Brain pericyte (primary cell): Measurements from ENCODE around the gene SLC11A2.
A peak's percentile ranks its signal among the peaks of the same experiment; 100 is the strongest.

Experiments
- DNase-seq: peaks from one replicate; pipeline ENCODE4 v3.0.0-alpha.2; 2012; ENCODE audit warnings: low read depth, low spot score

SLC11A2 gene

DNA sequence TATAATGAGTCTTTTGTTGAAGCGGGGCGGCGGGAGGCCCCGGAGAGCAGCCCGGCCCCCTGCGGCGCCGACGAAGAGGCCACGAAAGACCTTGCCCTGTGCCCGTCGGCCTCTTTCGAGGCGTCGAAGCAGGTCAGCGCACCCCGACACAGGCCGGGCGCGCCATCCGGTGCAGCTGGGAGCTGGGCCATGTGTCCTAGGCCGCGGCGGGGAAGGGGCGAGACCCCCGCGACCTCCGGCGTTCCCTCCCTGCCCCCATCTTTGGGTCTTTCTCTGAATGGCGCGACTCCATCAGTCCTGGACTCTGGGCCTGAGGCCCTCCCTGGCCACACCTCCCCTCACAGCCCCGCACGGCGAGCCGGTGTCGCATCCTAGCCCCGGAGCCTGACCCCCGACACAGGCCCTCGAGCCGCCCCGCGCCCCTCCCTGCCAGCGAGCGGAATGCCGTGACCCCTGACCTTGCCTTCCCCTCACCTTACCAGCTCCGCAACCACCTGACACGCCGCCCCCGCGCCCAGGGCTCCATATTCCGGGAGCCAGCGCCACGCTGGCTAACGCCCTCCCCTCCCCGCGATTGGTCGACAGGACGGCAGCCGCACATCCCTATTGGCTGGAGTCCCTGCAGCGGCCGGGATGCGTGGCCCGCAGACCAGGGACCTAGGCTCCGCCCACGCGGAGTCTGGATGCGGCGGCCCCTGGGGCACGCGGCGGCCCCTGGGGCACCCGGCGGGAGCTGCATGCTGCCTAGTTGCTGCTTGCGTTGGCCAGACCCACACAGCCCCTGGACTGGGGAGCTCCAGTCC is at the start of gene SLC11A2:
Gene SLC11A2 (minus strand): TSS at position 549 of the 803 bp plus-strand sequence. CDS start 15,656 bp downstream, outside the sequence.
- peak; percentile 53 for DNase-seq

DNA sequence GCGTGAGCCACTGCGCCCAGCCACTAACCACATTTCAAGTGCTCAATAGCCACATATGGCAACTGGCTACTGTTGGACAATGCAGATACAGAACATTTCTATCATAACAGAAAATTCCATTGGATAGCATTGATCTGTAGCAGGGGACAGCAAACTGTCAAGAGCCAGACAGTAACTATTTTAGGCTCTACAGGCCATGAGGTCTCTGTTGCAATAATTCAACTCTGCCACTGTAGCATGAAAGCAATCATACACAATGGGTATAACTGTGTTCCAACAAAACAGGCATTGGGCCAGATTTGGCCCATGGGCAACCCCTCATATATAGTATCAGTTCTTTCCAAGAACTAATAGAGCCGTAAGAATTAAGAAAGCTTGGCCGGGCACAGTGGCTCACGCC is 49.2 kb upstream of the SLC11A2 start:
- DNase-seq = no peak

DNA sequence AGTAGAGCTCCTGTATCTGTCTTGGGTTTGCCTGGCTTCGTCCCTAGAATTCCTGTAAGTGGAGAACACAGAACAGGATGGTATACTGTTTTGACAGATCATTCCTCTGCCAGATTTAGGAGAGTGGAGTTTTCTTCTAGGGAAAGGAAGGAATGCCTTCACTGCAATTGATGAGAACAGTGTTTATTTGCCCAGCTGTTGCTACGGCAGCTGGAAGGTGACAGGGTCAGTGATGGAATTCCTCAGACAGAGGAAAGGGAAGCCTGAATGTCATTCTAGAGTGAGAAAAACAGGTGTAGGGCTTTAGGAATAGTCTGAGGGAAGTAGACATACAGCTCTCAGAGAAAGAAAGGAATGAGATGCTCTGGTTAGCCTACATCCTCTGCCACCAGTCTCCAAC is 45.5 kb upstream of the SLC11A2 start:
- DNase-seq = no peak

DNA sequence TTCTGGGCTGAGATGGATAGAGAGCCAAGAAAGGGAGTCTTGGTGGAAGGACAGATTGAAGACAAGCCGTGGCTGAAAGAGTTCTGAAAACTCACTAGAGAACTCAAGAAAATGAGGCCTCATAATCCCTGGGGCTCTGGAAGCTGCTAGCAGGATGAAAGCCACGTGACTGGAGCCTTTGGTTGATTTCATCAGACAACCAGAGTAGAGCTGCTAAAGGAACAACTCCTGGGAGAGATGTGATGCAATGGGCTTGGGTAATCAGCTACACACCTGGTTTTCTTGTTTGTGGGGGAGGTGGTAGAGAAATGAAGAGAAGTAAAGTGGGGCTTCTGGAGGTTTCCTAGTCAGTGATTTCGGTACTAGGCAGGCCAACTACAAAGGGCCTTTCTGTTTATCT is 43.8 kb upstream of the SLC11A2 start:
- DNase-seq = no peak

DNA sequence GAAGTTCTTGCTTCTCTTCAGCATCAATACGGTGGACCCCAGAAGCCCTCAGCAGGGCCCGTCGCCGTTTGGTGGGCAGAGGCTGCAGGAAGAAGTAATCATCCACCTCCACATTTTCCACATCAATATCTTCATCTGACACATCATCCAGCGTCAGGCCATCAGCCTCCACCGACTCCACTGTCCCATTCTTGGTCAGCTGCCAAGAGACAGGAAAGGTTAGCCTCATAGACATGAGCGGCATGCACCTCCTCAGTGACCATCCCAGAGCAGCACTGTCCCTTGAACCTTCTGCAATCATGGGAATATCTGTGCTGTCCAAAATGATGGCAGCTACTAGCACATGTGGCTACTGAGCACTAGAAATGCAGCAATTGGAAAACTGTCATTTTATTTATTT is 41.6 kb upstream of the SLC11A2 start:
- DNase-seq = no peak

DNA sequence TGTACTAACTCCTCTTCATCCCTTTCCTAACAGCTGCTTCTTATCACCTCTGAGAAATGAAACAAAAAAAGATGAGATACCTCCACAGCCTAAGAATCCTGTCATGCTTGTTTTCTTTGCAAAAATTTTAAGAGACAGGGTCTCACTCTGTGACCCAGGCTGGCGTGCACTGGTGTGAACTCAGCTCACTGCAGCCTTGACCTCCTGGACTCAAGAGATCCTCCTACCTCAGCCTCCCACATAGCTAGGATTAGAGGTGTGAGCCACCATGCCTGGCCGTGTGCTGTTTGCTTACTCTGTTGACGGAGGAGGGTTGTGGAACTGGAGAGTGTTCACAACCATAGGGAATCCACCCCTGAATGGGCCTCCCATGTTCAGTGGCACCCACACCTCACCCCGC is 41.0 kb upstream of the SLC11A2 start:
- no peak for DNase-seq

DNA sequence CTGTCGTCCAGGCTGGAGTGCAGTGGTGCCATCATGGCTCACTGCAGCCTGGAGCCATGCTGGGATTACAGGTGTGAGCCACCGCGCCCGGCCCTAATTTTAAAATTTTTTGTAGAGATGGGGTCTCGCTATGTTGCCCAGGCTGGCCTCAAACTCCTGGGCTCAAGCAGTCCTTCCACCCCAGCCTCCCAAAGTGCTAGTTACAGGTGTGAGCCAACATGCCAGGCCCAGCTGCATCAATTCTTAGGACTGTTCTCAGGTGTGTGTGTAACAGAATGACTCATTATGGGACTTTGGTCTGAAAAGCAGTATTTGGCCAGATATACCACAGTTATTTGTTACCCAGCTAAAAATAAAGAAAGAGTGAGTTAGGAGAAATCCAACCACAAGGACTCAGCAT is 39.3 kb upstream of the SLC11A2 start:
- no peak for DNase-seq

DNA sequence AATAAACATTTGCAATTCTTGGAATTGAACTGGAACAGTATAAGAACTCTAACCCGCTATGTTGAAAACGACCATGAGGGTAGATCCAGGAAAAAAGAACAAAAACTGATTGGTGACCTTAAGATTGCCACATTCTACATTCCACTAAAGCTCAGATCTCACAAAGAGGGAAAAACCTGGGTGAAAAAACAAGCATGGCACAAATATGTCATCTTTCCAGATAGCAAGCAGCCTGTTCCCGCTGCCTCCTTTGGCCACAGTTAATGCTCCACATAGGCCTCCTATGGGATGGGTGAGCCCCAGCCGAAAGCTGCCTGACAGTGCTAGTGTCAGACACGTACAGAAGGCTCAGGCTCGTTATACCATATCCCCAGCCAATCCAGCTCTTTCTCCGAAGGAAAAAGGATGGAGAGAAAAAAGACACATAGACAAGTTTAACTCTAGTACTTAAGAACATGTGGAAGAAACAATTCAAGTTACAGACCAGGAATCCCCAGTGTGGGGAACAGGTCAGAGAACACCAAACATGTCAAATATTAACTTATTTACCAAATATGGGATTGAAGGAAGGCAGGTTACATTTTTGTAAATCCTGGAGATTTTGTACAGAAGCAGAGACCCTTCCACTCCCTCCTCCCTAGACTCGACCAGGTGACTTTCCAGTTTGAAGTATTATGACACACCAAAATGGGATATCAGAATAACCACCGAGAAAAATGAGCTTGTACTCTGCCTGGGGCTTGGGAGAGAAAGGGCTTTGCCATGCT is 36.6 kb upstream of the SLC11A2 start:
- no peak for DNase-seq

DNA sequence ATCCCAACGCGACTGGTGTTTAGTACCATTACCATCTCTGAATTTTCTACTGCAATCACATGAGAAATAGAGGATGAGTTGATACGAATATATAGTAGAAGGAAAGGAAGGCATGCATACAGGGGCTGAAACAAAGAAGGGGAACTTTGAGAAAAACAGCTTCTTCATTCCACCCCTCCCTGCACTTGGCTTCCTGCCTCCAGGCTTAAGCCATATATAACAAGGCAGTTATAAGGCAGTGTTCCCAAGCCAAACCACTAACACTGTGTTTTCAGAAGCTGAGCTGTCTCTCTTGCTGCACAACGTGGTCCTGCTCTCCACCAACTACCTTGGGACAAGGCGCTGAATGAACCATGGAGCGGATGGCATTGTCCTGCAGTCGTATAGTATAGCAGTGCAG is 32.9 kb upstream of the SLC11A2 start:
- no peak for DNase-seq

DNA sequence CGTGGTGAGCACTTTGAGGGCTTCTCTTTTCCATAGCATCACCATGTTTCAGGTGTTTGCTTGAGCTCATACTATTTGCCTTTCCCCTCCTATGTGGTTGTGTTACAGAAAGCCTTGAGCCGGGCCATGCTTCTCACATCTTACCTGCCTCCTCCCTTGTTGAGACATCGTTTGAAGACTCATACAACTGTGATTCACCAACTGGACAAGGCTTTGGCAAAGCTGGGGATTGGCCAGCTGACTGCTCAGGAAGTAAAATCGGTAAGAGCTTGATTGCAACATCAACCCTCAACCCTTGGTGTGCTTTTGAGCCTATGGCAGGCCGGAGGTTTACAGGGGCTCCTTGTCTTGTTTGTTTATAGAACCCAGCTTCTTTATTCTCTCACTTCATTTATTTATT is 30.1 kb upstream of the SLC11A2 start:
- no peak for DNase-seq

DNA sequence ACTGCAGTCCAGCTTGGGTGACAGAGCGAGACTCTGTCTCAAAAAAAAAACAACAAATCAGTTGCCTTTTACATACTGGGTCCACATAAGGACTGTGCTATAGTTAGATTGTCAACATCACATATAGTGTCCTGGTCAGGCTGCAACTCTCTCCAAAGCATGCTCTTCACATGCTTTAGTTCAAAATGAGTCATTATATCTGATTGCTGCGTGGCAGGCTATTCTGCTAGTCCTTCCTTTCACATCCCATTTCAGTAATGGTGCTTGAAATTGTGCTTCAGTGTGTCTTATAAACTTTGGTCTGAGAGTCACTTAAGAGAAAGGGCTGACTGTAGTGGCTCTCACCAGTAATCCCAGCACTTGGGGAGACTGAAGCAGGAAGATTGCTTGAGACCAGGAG is 28.9 kb upstream of the SLC11A2 start:
- DNase-seq = no peak

DNA sequence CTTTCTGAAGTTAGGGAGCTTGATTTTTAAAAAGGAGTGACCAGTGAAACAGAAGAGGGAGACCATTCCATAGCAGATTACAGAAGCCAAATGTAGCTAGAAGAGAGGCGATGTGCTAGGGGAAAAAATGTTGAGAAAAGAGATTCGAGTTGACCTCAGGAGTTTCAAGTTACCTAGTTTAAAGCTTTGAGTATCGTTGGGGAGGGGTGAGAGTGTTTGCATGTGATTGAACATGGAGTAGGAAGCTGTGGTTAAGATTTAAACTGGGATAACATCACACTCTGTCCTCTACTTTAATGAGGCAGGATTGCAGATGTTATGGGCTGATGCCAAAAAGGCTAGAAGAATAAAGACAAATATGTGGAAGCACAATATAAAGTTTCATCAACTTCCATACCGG is 25.6 kb upstream of the SLC11A2 start:
- no peak for DNase-seq

DNA sequence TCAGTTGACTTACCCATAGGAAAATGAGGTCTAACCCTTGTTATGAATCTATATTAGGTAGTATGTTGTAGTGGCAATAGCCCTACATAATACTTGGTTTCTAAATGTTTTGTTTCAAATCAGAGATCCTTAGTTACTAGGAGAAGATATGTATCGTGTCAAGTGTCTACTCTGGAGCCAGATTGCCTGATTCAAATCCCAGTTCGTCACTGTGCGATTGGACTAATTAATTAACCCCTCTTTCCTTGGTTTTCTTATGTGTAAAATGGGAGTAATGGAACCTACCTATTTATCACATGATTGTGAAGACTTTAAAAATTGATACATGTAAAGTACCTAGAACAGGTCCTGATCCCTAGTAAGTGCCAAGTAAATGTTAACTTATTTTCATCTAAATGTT is 23.3 kb upstream of the SLC11A2 start:
- DNase-seq = no peak

DNA sequence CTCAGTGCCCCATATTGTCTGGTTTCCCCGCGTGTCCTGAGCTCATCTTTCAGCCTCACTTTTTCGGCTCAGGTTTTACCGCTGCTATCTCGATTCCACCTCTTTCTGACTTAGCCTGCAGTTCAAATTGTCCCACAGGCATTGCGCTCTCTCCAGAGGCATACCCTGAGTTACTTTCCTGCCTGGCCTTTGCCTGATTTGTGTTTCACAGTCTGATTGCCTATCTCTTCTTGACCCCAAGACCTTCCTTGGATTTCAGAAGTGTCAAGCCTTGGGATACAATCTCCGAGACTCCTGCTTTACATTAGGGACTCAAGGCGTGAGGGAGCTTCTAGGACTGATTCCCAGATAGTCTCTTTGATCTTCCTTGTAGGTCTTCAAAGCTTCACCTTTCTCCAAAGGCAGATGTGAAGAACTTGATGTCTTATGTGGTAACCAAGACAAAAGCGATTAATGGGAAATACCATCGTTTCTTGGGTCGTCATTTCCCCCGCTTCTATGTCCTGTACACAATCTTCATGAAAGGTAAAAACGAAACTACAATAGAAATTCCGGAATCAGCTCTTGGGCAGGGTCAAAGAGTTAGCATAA is 22.6 kb upstream of the SLC11A2 start:
- DNase-seq = no peak

DNA sequence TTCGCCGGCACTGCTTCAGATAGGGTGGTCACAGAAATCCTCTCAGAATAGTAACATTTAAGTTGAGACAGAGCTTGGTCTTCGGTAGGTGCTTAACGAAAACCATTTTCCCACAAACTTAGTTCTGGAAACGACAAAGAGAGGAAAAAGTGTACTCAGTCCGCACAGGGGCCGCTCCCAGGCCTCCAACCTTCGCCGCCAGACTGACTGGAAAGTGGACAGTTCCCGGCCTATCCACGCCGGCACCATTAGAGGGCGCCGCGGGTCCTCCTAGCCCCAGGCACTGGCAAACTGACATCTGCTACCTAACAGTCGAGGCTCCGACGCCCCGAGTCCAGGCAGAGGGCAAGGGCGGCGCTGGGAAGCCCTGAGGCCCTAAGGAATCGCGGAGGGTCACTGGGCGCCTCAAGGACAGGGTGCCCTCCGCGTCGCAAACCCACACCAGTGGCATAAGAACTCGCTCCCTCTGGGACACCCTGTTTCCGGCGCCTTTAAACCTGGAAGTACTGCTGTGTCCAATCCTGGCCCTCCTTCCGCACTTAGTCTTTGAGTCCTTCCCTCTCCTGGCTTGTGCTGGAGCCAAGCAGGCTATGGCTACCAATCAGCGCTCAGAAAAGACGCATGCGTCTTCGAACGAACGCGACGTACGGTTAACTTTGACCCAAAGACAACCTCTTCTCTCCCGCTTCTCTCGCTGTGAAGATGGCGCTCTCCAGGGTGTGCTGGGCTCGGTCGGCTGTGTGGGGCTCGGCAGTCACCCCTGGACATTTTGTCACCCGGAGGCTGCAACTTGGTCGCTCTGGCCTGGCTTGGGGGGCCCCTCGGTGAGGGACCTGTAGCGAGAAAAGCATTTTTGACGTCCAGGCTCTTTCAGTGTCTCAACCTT is 21.7 kb upstream of the SLC11A2 start, which contains the start of gene LETMD1:
Gene LETMD1 (plus strand): TSS at position 673 of the 886 bp plus-strand sequence. CDS start 30 bp downstream, at position 703.
- peak; percentile 94 for DNase-seq

DNA sequence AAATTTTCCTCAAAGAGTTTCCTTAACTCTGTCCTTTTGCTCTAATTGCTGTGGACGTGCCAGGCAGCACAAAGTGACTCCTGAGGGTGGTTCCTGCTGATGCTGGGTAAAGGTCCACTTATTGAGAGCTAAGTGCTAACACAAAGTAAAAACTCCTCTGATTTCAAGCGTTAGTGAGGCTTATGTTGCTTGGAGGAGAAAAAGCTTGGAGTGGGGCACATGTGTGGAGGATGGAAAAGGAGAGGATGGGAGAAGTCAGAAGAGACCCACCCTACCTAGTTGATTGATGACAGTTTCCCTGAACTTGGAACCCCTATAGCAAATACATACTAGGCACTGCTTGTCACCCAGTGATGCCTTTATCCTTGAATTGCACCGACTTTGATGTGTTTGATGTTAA is 10.1 kb upstream of the SLC11A2 start:
- no peak for DNase-seq

DNA sequence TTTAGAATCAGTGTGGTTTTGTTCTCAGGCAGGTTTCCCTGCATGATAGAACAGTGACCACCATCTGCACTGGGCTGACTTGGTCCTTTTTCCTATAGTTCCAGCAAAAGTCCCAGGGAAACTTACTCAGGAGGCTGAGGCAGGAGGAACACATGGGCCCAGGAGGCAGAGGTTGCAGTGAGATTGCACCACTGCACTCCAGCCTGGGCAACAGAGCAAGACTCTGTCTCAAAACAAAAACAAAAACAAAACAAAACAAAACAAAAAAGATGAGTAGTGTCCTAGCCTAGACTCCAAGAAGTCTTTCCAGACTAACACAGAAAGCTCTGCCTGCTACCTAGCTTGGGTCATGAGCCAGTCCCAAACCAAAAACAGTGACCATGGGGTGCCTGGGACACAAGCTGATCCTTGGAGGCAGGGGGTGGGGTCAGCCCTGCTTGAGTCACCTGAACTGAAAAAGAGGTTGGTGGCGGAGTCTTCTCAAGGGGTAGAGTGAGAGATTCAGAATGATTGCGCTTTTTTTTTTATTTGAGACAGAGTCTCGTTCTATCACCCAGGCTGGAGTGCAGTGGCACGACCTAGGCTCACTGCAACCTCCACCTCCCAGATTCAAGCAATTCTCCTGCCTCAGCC is 7.4 kb upstream of the SLC11A2 start:
- DNase-seq = no peak

DNA sequence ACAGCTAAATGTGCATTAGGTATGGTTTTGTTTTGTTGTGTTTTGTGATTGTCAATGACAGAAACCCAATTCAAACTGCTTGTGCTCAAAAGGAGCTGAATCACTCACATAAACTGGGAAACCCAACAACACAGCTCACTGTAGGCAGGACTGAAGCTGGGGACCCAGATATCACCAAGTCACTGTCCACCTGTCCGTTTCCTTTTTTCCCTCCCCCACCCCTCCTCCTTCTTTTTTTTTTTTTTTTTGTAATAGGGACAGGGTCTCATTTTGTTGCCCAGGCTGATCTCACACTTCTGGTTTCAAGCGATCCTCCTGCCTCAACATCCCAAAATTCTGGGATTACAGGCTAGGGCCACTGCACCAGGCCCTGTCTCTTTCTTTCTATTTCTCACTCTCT is 6.9 kb upstream of the SLC11A2 start:
- DNase-seq = no peak

DNA sequence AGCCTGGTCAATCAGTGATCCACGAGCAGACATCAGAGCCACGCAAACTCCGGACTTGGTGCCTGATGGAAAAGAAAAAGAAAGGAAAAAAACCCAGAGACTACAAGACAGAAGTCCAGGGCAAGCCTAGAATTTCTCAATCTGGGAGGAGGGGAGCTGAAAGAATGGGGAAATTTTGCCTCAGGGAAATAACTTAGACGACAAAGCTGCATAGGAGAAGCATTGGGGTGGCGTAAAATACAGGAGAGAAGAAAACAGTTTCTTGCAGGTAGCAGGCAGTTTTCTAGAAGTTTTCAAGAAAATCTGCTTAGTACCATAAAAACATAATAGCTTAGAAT is 2.6 kb upstream of the SLC11A2 start:
- no peak for DNase-seq

DNA sequence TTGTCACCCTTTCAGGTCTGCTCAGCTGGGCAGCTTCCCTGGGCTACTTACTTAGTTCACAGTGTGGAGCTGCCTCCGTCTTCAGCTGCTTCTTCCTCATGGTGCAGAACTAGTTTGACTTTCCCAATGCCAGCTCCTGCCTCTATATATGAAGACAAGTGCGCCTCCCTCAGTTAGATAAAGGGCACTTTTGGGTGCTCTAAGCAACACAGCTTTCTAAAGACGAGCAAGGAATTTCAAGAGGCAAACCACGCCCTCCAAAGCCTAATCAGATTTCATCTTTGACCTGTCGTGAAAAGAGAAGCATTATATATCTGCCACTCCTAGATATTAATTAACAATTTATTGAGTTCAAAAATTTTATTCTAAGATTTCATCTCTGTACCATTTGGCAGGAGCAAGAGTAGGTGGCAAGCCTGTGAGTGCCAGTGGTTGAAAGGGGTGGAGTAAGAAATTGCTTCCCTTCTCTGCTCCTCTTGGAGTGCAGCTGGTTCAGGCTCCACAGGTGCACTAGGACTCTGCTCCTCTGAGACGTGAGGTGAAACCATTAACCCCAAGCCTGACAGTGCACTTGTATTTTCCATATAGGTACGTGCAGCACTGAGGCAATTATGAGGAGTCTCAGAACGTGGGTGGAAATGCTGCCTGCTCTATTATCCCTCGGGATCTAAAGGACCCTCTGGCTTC is 2.1 kb upstream of the SLC11A2 start:
- no peak for DNase-seq
